AG04450 (cell line): ENCODE data around the gene PIGC. TPM values are rescaled to one million over a fixed set of nuclear protein-coding genes. Genes with fewer than 3 reads are reported as not detected.

Source experiments
- CTCF ChIA-PET: fragments of 300-600, 350-600 bp; formaldehyde crosslinking; extraction: SDS; loops from one replicate; lab custom pipeline; 2022; ENCODE audit warnings: antibody characterized with exemption, inconsistent platforms; lab: Charles Lee
- POLR2A ChIA-PET: fragments of 350-600 bp; formaldehyde crosslinking; extraction: SDS; loops from one replicate; lab custom pipeline; 2021; ENCODE audit warnings: antibody characterized with exemption, inconsistent platforms; lab: Yijun Ruan, JAX
- DNase-seq: peaks from one replicate; pipeline ENCODE4 v3.0.0-alpha.2; 2011; ENCODE audit warnings: low read depth, low spot score
- H3K27ac ChIP-seq: one replicate; pipeline ENCODE4 v1.5.1; 2012; ENCODE audit warnings: low read depth, low read length, control low read depth
- H3K27me3 ChIP-seq: one replicate; pipeline ENCODE4 v1.6.0; 2012; ENCODE audit warnings: low read length; ENCODE audit not compliant: control insufficient read depth, insufficient read depth
- H3K4me3 ChIP-seq: 2 replicates; pipeline ENCODE4 v1.5.1; 2011; ENCODE audit warnings: mild to moderate bottlenecking, low read depth, low read length, control low read depth
- H3K9me3 ChIP-seq: 2 replicates; pipeline ENCODE4 v1.5.1; 2012; ENCODE audit warnings: low read length; ENCODE audit not compliant: control insufficient read depth, insufficient read depth
- polyA plus RNA-seq: library from polyadenylated mRNA; depleted of rRNA; stranded (reverse); fragments of >200 nt; gene quantifications from 2 replicates; pipeline ENCODE4 v1.2.3, GENCODE V29; 2011
- TF ChIP-seq, protein P1 (sequence below): IDR thresholded peaks from 2 replicates; pipeline ENCODE4 v1.5.1; 2011; ENCODE audit warnings: low read depth, low read length, control low read depth, inconsistent platforms

Gene PIGC
- polyA plus RNA-seq, 1 experiment: 25.2 TPM

DNA sequence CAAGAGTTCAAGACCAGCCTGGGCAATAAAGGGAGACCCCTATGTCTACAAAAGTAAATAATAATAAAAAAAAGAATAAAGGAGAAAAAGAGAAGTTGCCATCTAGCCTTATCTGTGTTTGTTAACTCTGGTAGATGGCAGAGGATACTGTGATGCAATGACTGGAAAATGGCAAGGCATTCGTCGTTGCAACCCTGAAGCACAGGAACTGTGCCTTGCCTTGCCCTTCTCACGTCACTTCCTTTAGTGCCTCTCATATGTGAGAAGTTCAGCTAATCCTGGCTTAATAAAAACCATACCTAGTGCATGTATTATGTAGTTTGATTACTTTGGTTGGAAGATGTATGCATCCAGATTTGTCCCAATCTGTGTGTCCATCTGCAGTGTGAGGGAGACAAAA, 25.8 kb upstream of the PIGC start:
- Histone ChIP-seq H3K27ac (no peak overlapping the region), H3K27me3 (peaks cover 4% of the 10 kb centered on the region), H3K4me3 (no peak overlapping the region), H3K9me3 (no peaks in the 10 kb centered on the region)
- TF ChIP-seq, protein P1, sequence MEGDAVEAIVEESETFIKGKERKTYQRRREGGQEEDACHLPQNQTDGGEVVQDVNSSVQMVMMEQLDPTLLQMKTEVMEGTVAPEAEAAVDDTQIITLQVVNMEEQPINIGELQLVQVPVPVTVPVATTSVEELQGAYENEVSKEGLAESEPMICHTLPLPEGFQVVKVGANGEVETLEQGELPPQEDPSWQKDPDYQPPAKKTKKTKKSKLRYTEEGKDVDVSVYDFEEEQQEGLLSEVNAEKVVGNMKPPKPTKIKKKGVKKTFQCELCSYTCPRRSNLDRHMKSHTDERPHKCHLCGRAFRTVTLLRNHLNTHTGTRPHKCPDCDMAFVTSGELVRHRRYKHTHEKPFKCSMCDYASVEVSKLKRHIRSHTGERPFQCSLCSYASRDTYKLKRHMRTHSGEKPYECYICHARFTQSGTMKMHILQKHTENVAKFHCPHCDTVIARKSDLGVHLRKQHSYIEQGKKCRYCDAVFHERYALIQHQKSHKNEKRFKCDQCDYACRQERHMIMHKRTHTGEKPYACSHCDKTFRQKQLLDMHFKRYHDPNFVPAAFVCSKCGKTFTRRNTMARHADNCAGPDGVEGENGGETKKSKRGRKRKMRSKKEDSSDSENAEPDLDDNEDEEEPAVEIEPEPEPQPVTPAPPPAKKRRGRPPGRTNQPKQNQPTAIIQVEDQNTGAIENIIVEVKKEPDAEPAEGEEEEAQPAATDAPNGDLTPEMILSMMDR: no peak
- DNase-seq: no peak
- ChIA-PET POLR2A (no interaction called here), CTCF (no interaction called here)

DNA sequence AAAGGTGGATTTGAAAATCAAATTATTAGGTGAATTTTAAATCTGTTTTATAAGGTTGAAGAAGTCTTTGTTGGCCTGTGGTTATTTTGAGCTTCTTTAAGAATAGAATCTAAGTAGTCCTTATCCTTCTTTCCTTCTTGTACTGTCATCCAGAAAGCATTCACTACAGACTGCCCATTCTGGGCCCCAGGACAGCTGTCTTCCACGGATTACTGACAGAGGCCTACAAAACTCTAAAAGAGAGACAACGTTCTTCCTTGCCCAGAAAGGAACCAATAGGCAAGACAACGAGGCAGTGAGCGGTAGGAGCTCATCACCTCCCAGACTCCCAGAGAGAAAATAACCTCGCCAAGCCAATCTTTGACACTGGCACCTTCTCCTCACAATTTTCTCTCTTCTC, 24.4 kb upstream of the PIGC start:
- Histone ChIP-seq H3K4me3 (no peak overlapping the region), H3K27me3 (no peaks in the 10 kb centered on the region), H3K9me3 (no peaks in the 10 kb centered on the region), H3K27ac (no peak overlapping the region)
- TF ChIP-seq, protein P1: no peak
- DNase-seq: no peak
- ChIA-PET CTCF (no interaction called here), POLR2A (no interaction called here)

DNA sequence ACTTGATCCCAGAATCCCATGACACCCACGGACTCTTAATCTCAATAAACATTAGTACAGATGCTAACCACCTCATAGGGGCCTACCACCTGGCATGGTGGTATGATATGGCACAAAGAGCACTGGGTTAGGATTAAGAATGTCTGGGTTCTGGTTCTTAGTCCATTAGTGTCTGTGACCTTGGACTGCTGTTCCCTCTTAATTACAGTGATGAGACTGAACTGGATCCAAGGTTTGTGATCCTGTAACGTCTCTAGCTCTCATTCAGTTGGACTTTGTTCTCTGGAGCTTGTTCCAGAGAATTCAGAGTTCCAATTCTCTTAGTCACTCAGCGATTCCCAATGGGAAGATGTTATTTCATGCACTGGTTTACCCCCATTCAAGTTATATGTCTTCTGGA, 23.6 kb upstream of the PIGC start:
- POLR2A ChIA-PET: interaction anchor here (0.7 kb wide), 1 partner anchor 42 kb away, joined by 3 read pairs; no protein-coding TSS in a partner anchor
- CTCF ChIA-PET: no interaction called here
- DNase-seq: no peak
- H3K9me3 ChIP-seq: no peaks in the 10 kb centered on the region
- TF ChIP-seq, protein P1: no peak
- H3K27me3 ChIP-seq: no peaks in the 10 kb centered on the region
- H3K4me3 ChIP-seq: no peak overlapping the region
- H3K27ac ChIP-seq: no peak overlapping the region

DNA sequence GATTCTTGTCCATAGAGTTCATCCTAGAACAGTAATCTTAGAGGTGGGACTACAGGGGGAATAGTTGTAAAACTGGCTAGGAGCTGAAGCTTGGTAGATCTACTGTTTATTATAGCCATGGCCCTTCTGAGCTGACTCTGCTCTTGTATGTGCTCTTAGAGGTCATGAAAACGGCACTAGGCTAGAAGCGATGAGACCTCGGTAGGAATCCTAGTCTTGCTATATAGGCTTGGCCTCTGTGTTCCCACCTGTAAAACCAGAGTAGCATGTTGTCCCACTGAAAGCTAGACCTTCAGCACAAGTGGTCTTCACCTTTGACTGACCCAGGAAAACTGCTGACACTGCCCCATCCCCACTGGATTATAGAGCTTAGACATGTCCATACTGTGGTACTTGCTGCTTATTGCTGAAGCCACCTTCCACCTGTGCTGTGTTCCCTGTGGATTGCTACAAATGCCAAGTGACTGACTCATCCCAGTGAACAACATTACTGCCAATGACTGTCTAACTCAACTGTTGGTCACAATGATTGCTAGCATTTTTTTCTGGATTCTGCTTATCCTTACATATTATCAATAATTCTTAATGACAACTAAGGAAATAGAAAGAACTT, 23.0 kb upstream of the PIGC start:
- TF ChIP-seq, protein P1: no peak
- no peak overlapping the region for H3K4me3 ChIP-seq
- DNase-seq: no peak
- no peak overlapping the region for H3K27ac ChIP-seq
- H3K27me3 ChIP-seq: no peaks in the 10 kb centered on the region
- POLR2A ChIA-PET: no interaction called here
- H3K9me3 ChIP-seq: no peaks in the 10 kb centered on the region
- CTCF ChIA-PET: interaction anchor here (1.6 kb wide), 1 partner anchor 22 kb away, joined by 6 read pairs; no protein-coding TSS in a partner anchor

DNA sequence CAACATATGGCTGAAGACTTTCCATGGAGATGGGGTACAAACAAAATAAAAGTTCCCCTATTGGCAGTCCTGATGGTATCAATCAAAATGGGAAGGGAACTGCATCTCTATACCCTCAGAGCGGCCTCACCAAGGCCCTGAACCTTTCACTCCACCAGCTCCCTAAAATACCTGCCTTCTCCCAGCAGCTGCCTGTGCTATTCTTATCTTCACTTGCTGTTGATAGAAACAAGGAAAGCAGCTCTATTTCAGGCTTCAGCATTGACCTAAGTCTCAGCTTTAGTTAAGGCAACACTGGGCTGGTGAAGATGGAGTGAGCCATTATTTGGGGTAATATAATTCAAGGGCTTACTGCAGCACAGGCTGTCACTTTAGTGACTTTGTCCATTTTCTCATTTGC, 21.7 kb upstream of the PIGC start:
- Histone ChIP-seq H3K27ac (no peak overlapping the region), H3K27me3 (no peaks in the 10 kb centered on the region), H3K9me3 (no peaks in the 10 kb centered on the region), H3K4me3 (no peak overlapping the region)
- DNase-seq: no peak
- ChIA-PET POLR2A (no interaction called here), CTCF (interaction anchor here (1.6 kb wide), 1 partner anchor 21 kb away, joined by 6 read pairs; no protein-coding TSS in a partner anchor)
- TF ChIP-seq, protein P1: no peak
